Liver (tissue), 9 donors: ENCODE measurements around the gene TSPAN13. TPM values are rescaled to one million over a fixed set of nuclear protein-coding genes. Genes with fewer than 3 reads are reported as not detected.

Source experiments
- DNase-seq: peaks from one replicate; pipeline ENCODE4 v3.0.0-alpha.2; 2017; ENCODE audit warnings: low spot score
- H3K27ac ChIP-seq, 2 donors: one replicate each; pipeline ENCODE4 v1.7.0; 2013; ENCODE audit warnings: inconsistent platforms in 2 of 2, low read length in 2 of 2, control low read depth in 1 of 2, low read depth in 1 of 2, mild to moderate bottlenecking in 1 of 2
- H3K27me3 ChIP-seq, 4 donors: one replicate each; pipeline versions ENCODE4 v1.6.1 to v1.7.0; 2013; ENCODE audit warnings: low read length in 3 of 4, inconsistent platforms in 1 of 4, mild to moderate bottlenecking in 1 of 4, moderate library complexity in 1 of 4; ENCODE audit not compliant: control insufficient read depth in 4 of 4, insufficient read depth in 4 of 4
- H3K36me3 ChIP-seq, 4 donors: one replicate each; pipeline versions ENCODE4 v1.6.1 to v1.7.0; 2013; ENCODE audit warnings: low read length in 3 of 4, mild to moderate bottlenecking in 3 of 4, low read depth in 1 of 4, moderate library complexity in 1 of 4; ENCODE audit not compliant: control insufficient read depth in 4 of 4, insufficient read depth in 3 of 4
- H3K4me1 ChIP-seq, 4 donors: one replicate each; pipeline versions ENCODE4 v1.6.1 to v1.7.0; 2013; ENCODE audit warnings: low read length in 3 of 4, mild to moderate bottlenecking in 3 of 4, moderate library complexity in 1 of 4; ENCODE audit not compliant: control insufficient read depth in 4 of 4, insufficient read depth in 4 of 4
- H3K4me3 ChIP-seq, 3 donors: one replicate each; pipeline versions ENCODE4 v1.6.1 to v1.7.0; 2013; ENCODE audit warnings: low read length in 3 of 3, control low read depth in 1 of 3, low read depth in 1 of 3, mild to moderate bottlenecking in 1 of 3
- H3K9ac ChIP-seq, 2 donors: one replicate each; pipeline ENCODE4 v1.7.0; 2013; ENCODE audit warnings: low read length in 2 of 2, mild to moderate bottlenecking in 2 of 2, moderate library complexity in 2 of 2, control low read depth in 1 of 2, low read depth in 1 of 2
- H3K9me3 ChIP-seq, 4 donors: one replicate each; pipeline versions ENCODE4 v1.6.1 to v1.7.0; 2013; ENCODE audit warnings: low read length in 3 of 4; ENCODE audit not compliant: control insufficient read depth in 4 of 4
- EGR1 ChIP-seq, 2 donors: IDR thresholded peaks; 2 replicates each; pipeline ENCODE4 v1.6.1; 2016 to 2018; ENCODE audit warnings: antibody characterized with exemption in 2 of 2, low read depth in 2 of 2
- FOXA1 ChIP-seq: IDR thresholded peaks from 2 replicates; pipeline ENCODE4 v1.6.1; 2016; ENCODE audit warnings: antibody characterized with exemption
- FOXA2 ChIP-seq: IDR thresholded peaks from 2 replicates; pipeline ENCODE4 v1.6.1; 2016; ENCODE audit warnings: antibody characterized with exemption
- GABPA ChIP-seq, 2 donors: IDR thresholded peaks in 1 of 2; conservative IDR thresholded peaks in 1 of 2; 2 replicates each; pipeline ENCODE4 v1.6.1; 2016; ENCODE audit warnings: antibody characterized with exemption in 2 of 2, mild to moderate bottlenecking in 1 of 2, moderate library complexity in 1 of 2
- HNF4A ChIP-seq, 2 donors: conservative IDR thresholded peaks; 2 replicates each; pipeline ENCODE4 v1.6.1; 2016; ENCODE audit warnings: antibody characterized with exemption in 2 of 2, mild to moderate bottlenecking in 2 of 2
- JUND ChIP-seq, 2 donors: IDR thresholded peaks; 2 replicates each; pipeline ENCODE4 v1.6.1; 2016; ENCODE audit warnings: antibody characterized with exemption in 2 of 2
- NR2F2 ChIP-seq: IDR thresholded peaks from 2 replicates; pipeline ENCODE4 v1.6.1; 2016; ENCODE audit warnings: antibody characterized with exemption
- RAD21 ChIP-seq, 2 donors: IDR thresholded peaks; 2 replicates each; pipeline ENCODE4 v1.6.1; 2016; ENCODE audit warnings: antibody characterized with exemption in 2 of 2, mild to moderate bottlenecking in 2 of 2
- RXRA ChIP-seq, 2 donors: IDR thresholded peaks; 2 replicates each; pipeline ENCODE4 v1.6.1; 2017 to 2018; ENCODE audit warnings: antibody characterized with exemption in 2 of 2, mild to moderate bottlenecking in 1 of 2
- SP1 ChIP-seq: IDR thresholded peaks from 2 replicates; pipeline ENCODE4 v1.6.1; 2018; ENCODE audit warnings: antibody characterized with exemption, mild to moderate bottlenecking
- TAF1 ChIP-seq: conservative IDR thresholded peaks from 2 replicates; pipeline ENCODE4 v1.6.1; 2016; ENCODE audit warnings: antibody characterized with exemption, mild to moderate bottlenecking
- YY1 ChIP-seq: IDR thresholded peaks from 2 replicates; pipeline ENCODE4 v1.6.1; 2016; ENCODE audit warnings: antibody characterized with exemption, mild to moderate bottlenecking
- ZBTB33 ChIP-seq: IDR thresholded peaks from 2 replicates; pipeline ENCODE4 v1.6.1; 2016; ENCODE audit warnings: antibody characterized with exemption
- WGBS: extraction: QIAGEN DNeasy Blood & Tissue Kit; methylation state at CpG from one replicate; pipeline ENCODE4 v1.1.7; 2013; 5-methylcytosine and 5-hydroxymethylcytosine counted together
- polyA plus RNA-seq, 2 donors: library from polyadenylated mRNA; stranded (reverse) in 1 of 2; unstranded in 1 of 2; fragments of 200-250 nt in 1 of 2; fragments of >200 nt in 1 of 2; fragmentation: Nextera tagmentation in 1 of 2; extraction: Ambion mirVana in 1 of 2; gene quantifications; one replicate each; pipeline versions ENCODE4 v1.2.1 to v1.2.3, GENCODE V29; 2013 to 2015
- total RNA-seq, 2 donors: library from RNA; depleted of rRNA; stranded (reverse); fragments of >200 nt; gene quantifications; one replicate each; pipeline ENCODE4 v1.2.3, GENCODE V29; 2014
- TF ChIP-seq, protein P1 (sequence below): fragments of 150-350 bp; IDR thresholded peaks from 2 replicates; pipeline ENCODE4 v1.5.1; 2017; ENCODE audit warnings: improper control_type of control experiment, low read depth, low read length; ENCODE audit not compliant: missing input control
- TF ChIP-seq, protein P2 (sequence below): IDR thresholded peaks from 2 replicates; pipeline ENCODE4 v1.6.1; 2016; ENCODE audit warnings: antibody characterized with exemption
- TF ChIP-seq, protein P3 (sequence below): IDR thresholded peaks from 2 replicates; pipeline ENCODE4 v1.6.1; 2016; ENCODE audit warnings: antibody characterized with exemption
- TF ChIP-seq, protein P4 (sequence below): IDR thresholded peaks from 2 replicates; pipeline ENCODE4 v1.6.1; 2016; ENCODE audit warnings: antibody characterized with exemption, mild to moderate bottlenecking
- donor health status: healthy.
- donor health status: healthy.
- donor health status: healthy.
- donor health status: healthy.
- donor health status: healthy.

TSPAN13 gene
- total and polyA plus RNA-seq, 4 donors, result 8.9 to 24.4 (median 15.8) TPM

GRCh38 chr7:16774294-16774693, 20.7 kb downstream of the TSPAN13 start:
- Histone ChIP-seq H3K9ac (no peak overlapping the region), H3K27me3 (no peaks in the 10 kb centered on the region), H3K27ac (no peak overlapping the region), H3K9me3 (no peaks in the 10 kb centered on the region), H3K4me1 (peaks cover 0 to 1% (median 0%) of the 10 kb centered on the region in 4 donors), H3K36me3 (no peaks in the 10 kb centered on the region), H3K4me3 (no peak overlapping the region)
- WGBS, result 92% methylated on average over 4 of the region's 4 CpGs
- no peak for DNase-seq
- TF ChIP-seq RAD21 (IDR thresholded peaks at IDR 0.05) (no peak), RXRA (IDR thresholded peaks at IDR 0.05) (no peak), SP1 (no peak), YY1 (no peak), JUND (IDR thresholded peaks at IDR 0.05) (no peak), HNF4A (conservative IDR thresholded peaks at IDR 0.05) (no peak), FOXA1 (no peak), TAF1 (no peak), EGR1 (IDR thresholded peaks at IDR 0.05; ENCODE audit: low read depth in 2 of 2) (no peak)
- TF ChIP-seq, protein P1, sequence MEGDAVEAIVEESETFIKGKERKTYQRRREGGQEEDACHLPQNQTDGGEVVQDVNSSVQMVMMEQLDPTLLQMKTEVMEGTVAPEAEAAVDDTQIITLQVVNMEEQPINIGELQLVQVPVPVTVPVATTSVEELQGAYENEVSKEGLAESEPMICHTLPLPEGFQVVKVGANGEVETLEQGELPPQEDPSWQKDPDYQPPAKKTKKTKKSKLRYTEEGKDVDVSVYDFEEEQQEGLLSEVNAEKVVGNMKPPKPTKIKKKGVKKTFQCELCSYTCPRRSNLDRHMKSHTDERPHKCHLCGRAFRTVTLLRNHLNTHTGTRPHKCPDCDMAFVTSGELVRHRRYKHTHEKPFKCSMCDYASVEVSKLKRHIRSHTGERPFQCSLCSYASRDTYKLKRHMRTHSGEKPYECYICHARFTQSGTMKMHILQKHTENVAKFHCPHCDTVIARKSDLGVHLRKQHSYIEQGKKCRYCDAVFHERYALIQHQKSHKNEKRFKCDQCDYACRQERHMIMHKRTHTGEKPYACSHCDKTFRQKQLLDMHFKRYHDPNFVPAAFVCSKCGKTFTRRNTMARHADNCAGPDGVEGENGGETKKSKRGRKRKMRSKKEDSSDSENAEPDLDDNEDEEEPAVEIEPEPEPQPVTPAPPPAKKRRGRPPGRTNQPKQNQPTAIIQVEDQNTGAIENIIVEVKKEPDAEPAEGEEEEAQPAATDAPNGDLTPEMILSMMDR, result no peak

- Histone ChIP-seq H3K36me3 (no peaks in the 10 kb centered on the region), H3K4me1 (peaks cover 0 to 1% (median 0%) of the 10 kb centered on the region in 4 donors), H3K27ac (no peak overlapping the region), H3K9ac (no peak overlapping the region), H3K27me3 (no peaks in the 10 kb centered on the region), H3K9me3 (no peaks in the 10 kb centered on the region), H3K4me3 (no peak overlapping the region)
- DNase-seq, result no peak
- no peak for TF ChIP-seq ZBTB33
- TF ChIP-seq FOXA2, result no peak
- no peak for TF ChIP-seq FOXA1
- TF ChIP-seq NR2F2, result no peak
- TF ChIP-seq HNF4A (conservative IDR thresholded peaks at IDR 0.05), result no peak
- TF ChIP-seq, protein P2, sequence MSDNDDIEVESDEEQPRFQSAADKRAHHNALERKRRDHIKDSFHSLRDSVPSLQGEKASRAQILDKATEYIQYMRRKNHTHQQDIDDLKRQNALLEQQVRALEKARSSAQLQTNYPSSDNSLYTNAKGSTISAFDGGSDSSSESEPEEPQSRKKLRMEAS, result no peak
- TF ChIP-seq, protein P3, sequence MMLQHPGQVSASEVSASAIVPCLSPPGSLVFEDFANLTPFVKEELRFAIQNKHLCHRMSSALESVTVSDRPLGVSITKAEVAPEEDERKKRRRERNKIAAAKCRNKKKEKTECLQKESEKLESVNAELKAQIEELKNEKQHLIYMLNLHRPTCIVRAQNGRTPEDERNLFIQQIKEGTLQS, result no peak
- TF ChIP-seq GABPA (IDR thresholded peaks at IDR 0.05 in 1 of 2, conservative IDR thresholded peaks at IDR 0.05 in 1 of 2), result no peak
- TF ChIP-seq, protein P4, sequence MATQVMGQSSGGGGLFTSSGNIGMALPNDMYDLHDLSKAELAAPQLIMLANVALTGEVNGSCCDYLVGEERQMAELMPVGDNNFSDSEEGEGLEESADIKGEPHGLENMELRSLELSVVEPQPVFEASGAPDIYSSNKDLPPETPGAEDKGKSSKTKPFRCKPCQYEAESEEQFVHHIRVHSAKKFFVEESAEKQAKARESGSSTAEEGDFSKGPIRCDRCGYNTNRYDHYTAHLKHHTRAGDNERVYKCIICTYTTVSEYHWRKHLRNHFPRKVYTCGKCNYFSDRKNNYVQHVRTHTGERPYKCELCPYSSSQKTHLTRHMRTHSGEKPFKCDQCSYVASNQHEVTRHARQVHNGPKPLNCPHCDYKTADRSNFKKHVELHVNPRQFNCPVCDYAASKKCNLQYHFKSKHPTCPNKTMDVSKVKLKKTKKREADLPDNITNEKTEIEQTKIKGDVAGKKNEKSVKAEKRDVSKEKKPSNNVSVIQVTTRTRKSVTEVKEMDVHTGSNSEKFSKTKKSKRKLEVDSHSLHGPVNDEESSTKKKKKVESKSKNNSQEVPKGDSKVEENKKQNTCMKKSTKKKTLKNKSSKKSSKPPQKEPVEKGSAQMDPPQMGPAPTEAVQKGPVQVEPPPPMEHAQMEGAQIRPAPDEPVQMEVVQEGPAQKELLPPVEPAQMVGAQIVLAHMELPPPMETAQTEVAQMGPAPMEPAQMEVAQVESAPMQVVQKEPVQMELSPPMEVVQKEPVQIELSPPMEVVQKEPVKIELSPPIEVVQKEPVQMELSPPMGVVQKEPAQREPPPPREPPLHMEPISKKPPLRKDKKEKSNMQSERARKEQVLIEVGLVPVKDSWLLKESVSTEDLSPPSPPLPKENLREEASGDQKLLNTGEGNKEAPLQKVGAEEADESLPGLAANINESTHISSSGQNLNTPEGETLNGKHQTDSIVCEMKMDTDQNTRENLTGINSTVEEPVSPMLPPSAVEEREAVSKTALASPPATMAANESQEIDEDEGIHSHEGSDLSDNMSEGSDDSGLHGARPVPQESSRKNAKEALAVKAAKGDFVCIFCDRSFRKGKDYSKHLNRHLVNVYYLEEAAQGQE, result no peak
- TF ChIP-seq, protein P1, result no peak
Measured at GRCh38 chr7:16774986-16775385, 21.4 kb downstream of the TSPAN13 start.
